IPS DF 6.9 (cell line): ENCODE results near the gene DNAJC10.

Source experiments
- DNase-seq: peaks from one replicate; pipeline ENCODE4 v3.0.0-alpha.2; 2013; ENCODE audit warnings: low read depth, low spot score
- H3K27ac ChIP-seq: one replicate; pipeline ENCODE4 v1.5.1; 2013; ENCODE audit warnings: low read length, control low read depth
- H3K27me3 ChIP-seq: 2 replicates; pipeline ENCODE4 v1.6.1; 2013; ENCODE audit warnings: mild to moderate bottlenecking, low read length; ENCODE audit not compliant: control insufficient read depth, insufficient read depth
- H3K36me3 ChIP-seq: 2 replicates; pipeline ENCODE4 v1.6.1; 2013; ENCODE audit warnings: low read length; ENCODE audit not compliant: control insufficient read depth, insufficient read depth
- H3K4me1 ChIP-seq: 2 replicates; pipeline ENCODE4 v1.6.1; 2013; ENCODE audit warnings: low read length; ENCODE audit not compliant: control insufficient read depth, insufficient read depth
- H3K4me3 ChIP-seq: 2 replicates; pipeline ENCODE4 v1.5.1; 2013; ENCODE audit warnings: mild to moderate bottlenecking, low read length
- H3K9me3 ChIP-seq: 2 replicates; pipeline ENCODE4 v1.6.1; 2013; ENCODE audit warnings: low read length, inconsistent platforms; ENCODE audit not compliant: control insufficient read depth, insufficient read depth
- WGBS: extraction: QIAGEN DNeasy Blood & Tissue Kit; methylation state at CpG from one replicate; pipeline ENCODE4 v1.1.7; 2013; ENCODE audit warnings: mixed read lengths, missing lambda C conversion rate; ENCODE audit not compliant: insufficient read length, insufficient coverage; 5-methylcytosine and 5-hydroxymethylcytosine counted together

DNAJC10 gene

DNA sequence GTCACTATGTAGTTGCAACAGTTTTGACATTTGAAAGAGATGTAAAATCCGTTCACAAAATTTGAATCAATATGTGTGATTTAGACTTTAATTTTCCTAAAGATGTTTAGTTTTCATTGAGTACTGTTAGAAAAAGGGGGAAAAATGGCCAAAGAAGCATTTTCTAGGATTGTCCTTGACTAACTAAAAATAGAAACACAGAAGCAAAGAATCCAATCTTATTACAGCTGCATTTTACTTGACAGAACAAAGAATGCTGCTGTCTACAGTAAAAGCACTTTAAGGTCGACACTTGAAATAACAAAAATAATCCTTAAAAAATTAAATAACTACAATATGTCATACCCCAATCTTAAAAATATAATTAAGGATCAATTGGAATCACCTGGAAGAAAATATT lies 101.5 kb downstream of the DNAJC10 start:
- Histone ChIP-seq H3K27me3 (no peaks in the 10 kb centered on the region), H3K9me3 (no peaks in the 10 kb centered on the region), H3K27ac (no peak overlapping the region), H3K36me3 (no peaks in the 10 kb centered on the region), H3K4me1 (no peaks in the 10 kb centered on the region; the same call in 1 of the 2 replicates), H3K4me3 (no peak overlapping the region)
- no CpG with 5 or more reads among the region's 2 CpGs for WGBS
- DNase-seq: no peak

GRCh38 chr2:182818501-182818900 lies 102.4 kb downstream of the DNAJC10 start:
- Histone ChIP-seq H3K4me1 (no peaks in the 10 kb centered on the region; the same call in 1 of the 2 replicates), H3K27ac (no peak overlapping the region), H3K27me3 (no peaks in the 10 kb centered on the region), H3K36me3 (no peaks in the 10 kb centered on the region), H3K4me3 (no peak overlapping the region), H3K9me3 (no peaks in the 10 kb centered on the region)
- DNase-seq: no peak
- WGBS: no CpG with 5 or more reads among the region's 3 CpGs

DNA sequence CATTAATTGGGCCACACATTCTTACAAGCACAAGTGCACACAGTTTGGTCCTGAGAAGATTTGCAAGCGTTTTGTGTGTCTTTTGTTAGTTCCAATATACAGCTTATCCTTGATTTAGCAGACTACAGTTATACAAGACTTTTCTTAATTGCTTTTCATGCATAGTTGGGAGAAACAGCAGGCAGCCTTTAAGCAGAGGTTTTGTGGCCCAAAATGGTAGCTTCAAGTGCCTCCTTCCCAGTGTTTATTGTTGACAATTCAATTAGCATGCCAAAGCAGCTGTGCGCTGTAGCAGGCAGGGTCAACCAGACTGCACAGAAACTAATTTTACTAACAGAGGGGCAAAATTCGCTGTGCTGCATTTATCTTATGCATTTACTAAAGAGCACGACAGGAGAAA lies 102.9 kb downstream of the DNAJC10 start:
- peak; percentile 9 for DNase-seq
- H3K4me3 ChIP-seq: no peak overlapping the region
- WGBS: no CpG with 5 or more reads among the region's 4 CpGs
- no peaks in the 10 kb centered on the region for H3K9me3 ChIP-seq
- no peak overlapping the region for H3K27ac ChIP-seq
- H3K27me3 ChIP-seq: no peaks in the 10 kb centered on the region
- no peaks in the 10 kb centered on the region; the same call in 1 of the 2 replicates for H3K4me1 ChIP-seq
- H3K36me3 ChIP-seq: no peaks in the 10 kb centered on the region

DNA sequence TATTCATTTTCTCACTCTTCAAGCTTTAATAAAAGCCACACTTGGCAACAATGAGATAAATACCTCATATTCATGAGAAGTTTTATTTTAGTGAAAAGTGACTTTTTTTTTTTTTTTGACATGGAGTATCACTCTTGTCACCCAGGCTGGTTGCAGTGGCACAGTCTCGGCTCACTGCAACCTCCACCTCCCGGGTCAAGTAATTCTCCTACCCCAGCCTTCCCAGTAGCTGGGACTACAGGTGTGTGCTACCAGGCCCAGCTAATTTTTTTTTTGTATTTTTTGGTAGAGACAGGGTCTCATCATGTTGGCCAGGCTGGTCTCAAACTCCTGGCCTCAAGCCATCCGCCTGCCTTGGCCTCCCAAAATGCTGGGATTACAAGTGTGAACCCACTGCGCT lies 103.4 kb downstream of the DNAJC10 start:
- no CpG with 5 or more reads among the region's 4 CpGs for WGBS
- Histone ChIP-seq H3K9me3 (no peaks in the 10 kb centered on the region), H3K27ac (no peak overlapping the region), H3K27me3 (no peaks in the 10 kb centered on the region), H3K36me3 (no peaks in the 10 kb centered on the region), H3K4me1 (no peaks in the 10 kb centered on the region; the same call in 1 of the 2 replicates), H3K4me3 (no peak overlapping the region)
- no peak for DNase-seq

- no peak for DNase-seq
- Histone ChIP-seq H3K36me3 (no peaks in the 10 kb centered on the region), H3K27ac (no peak overlapping the region), H3K4me3 (no peak overlapping the region), H3K9me3 (no peaks in the 10 kb centered on the region), H3K27me3 (no peaks in the 10 kb centered on the region), H3K4me1 (no peaks in the 10 kb centered on the region; the same call in 1 of the 2 replicates)
- WGBS: no CpG with 5 or more reads among the region's 2 CpGs
Observed at GRCh38 chr2:182821182-182821581, 105.1 kb downstream of the DNAJC10 start.

DNA sequence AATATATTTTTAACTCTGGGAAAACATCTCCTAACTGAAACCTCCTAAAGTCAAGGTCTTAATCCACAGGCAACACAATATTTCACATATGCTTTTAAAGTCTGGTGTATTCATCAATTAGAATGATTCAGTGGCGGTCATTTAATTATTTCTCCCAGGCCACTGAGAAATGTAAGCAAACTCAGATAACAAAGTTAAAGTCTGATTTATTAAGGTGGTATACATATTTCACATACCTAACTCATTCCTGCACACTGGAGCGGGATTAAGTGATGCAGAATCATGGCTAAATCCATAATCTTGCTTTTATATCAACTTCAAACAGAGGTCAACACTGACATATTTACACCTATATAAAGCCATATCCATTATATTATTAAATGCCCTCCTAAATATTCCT lies 106.7 kb downstream of the DNAJC10 start:
- no peak overlapping the region for H3K4me3 ChIP-seq

DNA sequence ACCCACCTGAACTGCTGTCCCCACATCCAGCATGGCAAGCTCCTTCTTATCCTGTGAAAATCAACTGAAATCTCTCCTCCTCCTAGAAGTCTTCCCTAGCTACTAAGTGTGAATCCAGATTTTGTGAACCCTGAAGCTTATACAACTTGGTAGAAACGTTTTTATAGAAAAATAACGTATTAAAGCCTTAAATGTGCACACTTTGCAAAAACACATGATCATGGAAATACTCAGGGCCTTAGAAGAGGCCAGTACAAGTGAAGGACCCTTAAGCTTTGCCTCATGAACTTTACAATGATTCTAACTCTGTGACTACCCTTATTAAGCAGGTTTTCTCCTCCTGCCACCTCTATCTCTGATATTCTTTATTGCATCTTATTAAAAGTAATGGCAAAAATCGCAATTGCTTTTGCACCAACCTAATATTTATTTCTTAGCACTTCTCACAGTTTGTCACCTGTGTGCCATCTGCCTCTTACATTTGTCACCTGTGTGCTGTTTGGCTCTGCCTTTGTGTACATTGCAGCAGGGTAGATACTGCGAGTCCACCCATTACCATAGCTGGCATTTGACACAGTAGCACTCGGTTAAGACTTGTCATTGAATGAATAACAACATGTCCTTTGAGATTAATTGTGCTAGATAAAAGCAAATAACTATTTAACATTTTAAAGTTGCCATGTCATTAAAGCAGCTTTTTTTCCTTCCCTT lies 108.2 kb downstream of the DNAJC10 start:
- H3K36me3 ChIP-seq: no peaks in the 10 kb centered on the region
- H3K9me3 ChIP-seq: no peaks in the 10 kb centered on the region
- no peaks in the 10 kb centered on the region for H3K27me3 ChIP-seq
- H3K27ac ChIP-seq: no peak overlapping the region
- WGBS: no CpG with 5 or more reads among the region's 5 CpGs
- DNase-seq: no peak
- H3K4me1 ChIP-seq: no peaks in the 10 kb centered on the region; the same call in 1 of the 2 replicates
- H3K4me3 ChIP-seq: no peak overlapping the region

More for the DNA sequence above, 106.7 kb downstream of the DNAJC10 start:
- WGBS: no CpG with 5 or more reads among the region's 2 CpGs
- Histone ChIP-seq H3K27ac (no peak overlapping the region), H3K36me3 (no peaks in the 10 kb centered on the region), H3K27me3 (no peaks in the 10 kb centered on the region), H3K4me1 (no peaks in the 10 kb centered on the region; the same call in 1 of the 2 replicates), H3K9me3 (no peaks in the 10 kb centered on the region)
- no peak for DNase-seq

- Histone ChIP-seq H3K9me3 (no peaks in the 10 kb centered on the region), H3K4me3 (no peak overlapping the region), H3K36me3 (no peaks in the 10 kb centered on the region), H3K4me1 (no peaks in the 10 kb centered on the region; the same call in 1 of the 2 replicates), H3K27ac (no peak overlapping the region), H3K27me3 (no peaks in the 10 kb centered on the region)
- no CpG with 5 or more reads among the region's 6 CpGs for WGBS
- DNase-seq: no peak
Observed at GRCh38 chr2:182824767-182825158, 108.7 kb downstream of the DNAJC10 start.

DNA sequence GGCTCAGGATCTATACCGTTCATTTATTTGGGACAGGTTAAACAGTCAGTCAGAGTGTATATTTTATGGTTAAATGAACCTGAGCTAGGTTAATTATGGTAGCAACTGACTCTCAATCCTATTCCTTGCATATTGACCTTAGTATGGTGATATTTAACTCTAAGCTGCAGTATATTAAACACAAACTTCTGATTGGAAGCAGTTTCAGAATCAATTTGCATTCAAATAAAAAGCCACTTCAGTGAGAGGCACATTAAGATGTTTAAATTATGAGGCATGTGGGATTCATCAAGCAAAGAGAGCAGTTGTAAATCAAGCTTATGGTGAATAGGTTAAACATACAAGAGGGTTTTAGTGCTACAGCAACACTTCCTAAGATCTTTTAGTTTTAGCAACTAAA lies 110.0 kb downstream of the DNAJC10 start:
- H3K36me3 ChIP-seq: no peaks in the 10 kb centered on the region
- H3K27me3 ChIP-seq: no peaks in the 10 kb centered on the region
- H3K4me3 ChIP-seq: no peak overlapping the region
- no peaks in the 10 kb centered on the region for H3K9me3 ChIP-seq
- no peaks in the 10 kb centered on the region; the same call in 1 of the 2 replicates for H3K4me1 ChIP-seq
- no CpG with 5 or more reads among the region's 1 CpG for WGBS
- DNase-seq: no peak
- H3K27ac ChIP-seq: no peak overlapping the region

DNA sequence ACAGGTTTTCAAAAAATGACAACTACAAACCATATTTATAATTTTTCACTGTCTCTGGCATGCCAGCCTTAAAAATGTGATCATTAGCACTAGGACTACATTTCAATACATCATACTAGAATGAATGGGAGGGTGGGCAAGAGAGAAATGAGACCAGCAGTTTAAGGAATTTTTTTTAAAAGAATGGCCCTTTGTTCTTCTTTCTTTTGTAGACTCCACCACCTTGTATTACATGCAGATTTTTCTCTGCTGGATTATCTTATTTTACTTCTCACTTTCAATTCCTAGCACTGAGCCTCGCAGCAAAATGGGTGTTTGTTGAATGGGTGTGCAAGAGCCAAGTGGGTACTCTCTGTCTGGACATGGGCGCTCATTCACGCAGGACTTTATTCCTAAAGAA lies 110.4 kb downstream of the DNAJC10 start:
- no peaks in the 10 kb centered on the region for H3K27me3 ChIP-seq

More for the DNA sequence above, 110.4 kb downstream of the DNAJC10 start:
- Histone ChIP-seq H3K4me1 (no peaks in the 10 kb centered on the region; the same call in 1 of the 2 replicates), H3K27ac (no peak overlapping the region), H3K4me3 (no peak overlapping the region), H3K9me3 (no peaks in the 10 kb centered on the region), H3K36me3 (no peaks in the 10 kb centered on the region)
- WGBS: no CpG with 5 or more reads among the region's 3 CpGs
- DNase-seq: no peak
